HG02938 (cell line): ENCODE results near the gene NFU1.
"Not testable (repeated sequence)": the region's sequence is repeated elsewhere in the genome, so short reads cannot be mapped to it uniquely, and the experiment has no call there.

Experiments used
- ATAC-seq: cut with Tn5 transposase; IDR thresholded peaks from one replicate; pipeline ENCODE4 v1.9.1; 2021; ENCODE audit warnings: mild to moderate bottlenecking, moderate library complexity; ENCODE audit not compliant: unreplicated experiment

NFU1 gene

GRCh38 chr2:69452687-69453086, 15.5 kb upstream of the NFU1 start:
- ATAC-seq = no peak

- ATAC-seq = no peak
Observed at GRCh38 chr2:69450735-69451416, 13.6 kb upstream of the NFU1 start.

DNA sequence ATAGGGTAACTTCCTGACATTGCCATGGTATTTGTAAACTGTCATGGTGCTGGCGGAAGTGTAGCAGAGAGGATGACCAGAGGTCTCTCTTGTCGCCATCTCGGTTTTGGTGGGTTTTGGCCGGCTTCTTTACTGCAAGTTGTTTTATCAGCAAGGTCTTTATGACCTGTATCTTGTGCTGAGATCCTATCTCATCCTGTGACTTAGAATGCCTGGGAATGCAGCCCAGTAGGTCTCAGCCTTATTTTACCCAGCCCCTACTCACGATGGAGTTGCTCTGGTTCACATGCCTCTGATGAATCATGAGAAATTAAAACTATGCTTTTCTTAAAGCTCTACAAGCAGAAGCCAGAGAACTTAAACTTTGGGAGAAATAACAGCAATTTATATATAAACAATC, 12.7 kb upstream of the NFU1 start:
- no peak for ATAC-seq

DNA sequence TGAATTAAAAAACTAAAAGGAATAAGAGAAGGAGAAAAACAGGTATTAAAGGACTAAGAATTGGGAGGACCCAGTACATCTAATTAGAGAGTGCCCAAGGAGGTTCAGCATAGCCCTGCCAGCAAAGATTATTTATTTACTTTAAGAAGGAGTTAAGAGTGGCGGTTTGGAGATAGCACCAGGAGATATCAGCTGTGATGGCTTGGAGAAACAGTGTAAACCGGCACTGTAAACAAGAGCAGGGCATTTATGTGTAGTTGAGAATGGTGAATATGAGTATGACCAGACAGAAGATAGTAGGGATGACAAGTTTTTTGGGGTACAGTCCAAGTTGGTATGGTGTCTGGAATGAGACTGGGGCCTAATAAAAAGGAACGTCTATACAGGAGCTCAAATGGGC, 6.4 kb upstream of the NFU1 start:
- not testable (repeated sequence) for ATAC-seq

DNA sequence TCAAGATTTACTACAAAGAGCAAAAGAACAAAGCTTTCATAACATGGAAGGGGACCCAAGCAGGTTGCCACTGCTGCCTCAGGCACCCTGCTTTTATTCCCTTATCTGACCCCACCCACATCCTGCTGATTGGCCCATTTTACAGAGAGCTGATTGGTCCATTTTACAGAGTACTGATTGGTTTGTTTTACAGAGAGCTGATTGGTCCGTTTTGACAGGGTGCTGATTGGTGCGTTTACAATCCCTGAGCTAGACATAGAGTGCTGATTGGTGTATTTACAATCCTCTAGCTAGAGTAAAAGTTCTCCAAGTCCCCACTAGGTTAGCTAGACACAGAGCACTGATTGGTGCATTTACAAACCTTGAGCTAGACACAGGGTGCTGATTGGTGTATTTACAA, 2.3 kb upstream of the NFU1 start:
- ATAC-seq = not testable (repeated sequence)

- no peak for ATAC-seq
Observed at GRCh38 chr2:69438580-69438979, 1.3 kb upstream of the NFU1 start.

DNA sequence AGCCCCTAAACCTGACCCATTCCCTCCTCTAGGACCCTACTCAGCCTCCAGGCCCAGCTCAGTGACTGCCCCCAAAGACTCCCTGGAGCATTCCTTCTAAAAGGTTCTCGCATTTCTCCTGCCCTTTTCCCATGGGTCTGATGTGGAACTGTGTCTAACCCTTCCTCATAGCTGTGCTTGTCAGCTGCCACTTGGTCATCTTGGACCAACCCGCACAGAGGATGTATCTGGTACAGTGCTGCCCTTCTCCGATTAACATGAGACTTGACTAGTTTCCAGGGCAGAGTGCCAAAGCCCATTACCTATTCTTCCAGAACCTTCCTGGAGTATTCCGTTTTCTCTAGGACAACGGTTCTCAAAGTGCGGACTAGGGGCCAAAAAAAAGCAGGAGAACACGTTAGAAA, 518 bp upstream of the NFU1 start:
- no peak for ATAC-seq

- ATAC-seq = peak; percentile 7
Observed at GRCh38 chr2:69436596-69436937, 668 bp downstream of the NFU1 start.

DNA sequence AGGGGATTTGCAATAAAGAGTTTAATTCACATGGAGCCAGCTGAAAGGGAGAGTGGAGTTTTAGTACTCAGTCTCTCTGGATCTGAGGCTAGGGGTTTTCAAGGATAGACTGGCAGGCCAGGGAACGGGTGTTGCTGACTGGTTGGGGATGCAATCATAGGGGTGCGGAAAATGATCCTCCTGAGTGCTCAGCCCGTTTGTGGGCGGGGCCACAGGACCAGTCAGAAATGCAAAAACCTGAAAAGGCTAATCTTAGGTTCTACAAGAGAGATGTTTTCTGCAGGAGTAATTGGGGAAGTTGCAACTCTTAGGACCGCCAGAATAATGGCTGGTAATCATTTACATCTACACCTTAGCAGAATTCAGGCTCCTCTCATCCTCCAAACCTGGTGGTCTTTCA, 2.5 kb downstream of the NFU1 start:
- no peak for ATAC-seq

GRCh38 chr2:69429491-69430183, 7.6 kb downstream of the NFU1 start:
- no peak for ATAC-seq

GRCh38 chr2:69428981-69429380, 8.3 kb downstream of the NFU1 start:
- ATAC-seq = no peak

DNA sequence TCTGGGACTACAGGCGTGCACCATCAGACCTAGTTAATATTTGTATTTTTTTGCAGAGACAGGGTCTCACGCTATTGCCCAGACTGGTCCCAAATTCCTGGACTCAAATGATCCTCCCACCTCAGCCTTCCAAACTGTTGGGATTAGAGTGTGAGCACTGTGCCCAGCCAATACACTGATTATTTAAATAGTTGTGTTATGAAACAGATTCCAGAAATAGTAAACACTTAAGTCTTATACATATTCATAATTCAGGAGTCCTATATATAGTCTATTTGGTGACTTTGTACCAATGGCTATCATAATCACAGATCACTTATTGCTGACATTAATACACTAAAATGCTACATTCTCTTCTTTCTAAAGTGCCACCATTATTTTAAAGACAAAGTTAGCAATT, 12.8 kb downstream of the NFU1 start:
- no peak for ATAC-seq

- no peak for ATAC-seq
Observed at GRCh38 chr2:69422198-69422597, 15.0 kb downstream of the NFU1 start.

DNA sequence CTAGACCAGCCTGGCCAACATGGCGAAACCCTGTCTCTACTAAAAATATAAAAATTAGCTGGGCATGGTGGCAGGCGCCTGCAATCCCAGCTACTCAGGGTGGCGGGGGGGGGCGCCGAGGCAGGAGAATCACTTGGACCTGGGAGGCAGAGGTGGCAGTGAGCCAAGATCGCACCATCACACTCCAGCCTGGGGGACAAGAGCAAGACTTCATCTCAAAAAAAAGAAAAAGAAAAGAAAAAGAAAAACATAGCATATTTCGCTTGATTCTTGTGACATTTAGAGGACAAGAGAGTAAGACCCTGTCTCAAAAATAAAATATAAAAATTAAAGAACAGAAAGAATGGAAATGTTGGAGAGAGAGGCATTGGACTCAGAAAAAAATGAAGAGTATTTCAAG, 18.1 kb downstream of the NFU1 start:
- ATAC-seq = not testable (repeated sequence)

- ATAC-seq = no peak
Observed at GRCh38 chr2:69416147-69416546, 21.1 kb downstream of the NFU1 start.

DNA sequence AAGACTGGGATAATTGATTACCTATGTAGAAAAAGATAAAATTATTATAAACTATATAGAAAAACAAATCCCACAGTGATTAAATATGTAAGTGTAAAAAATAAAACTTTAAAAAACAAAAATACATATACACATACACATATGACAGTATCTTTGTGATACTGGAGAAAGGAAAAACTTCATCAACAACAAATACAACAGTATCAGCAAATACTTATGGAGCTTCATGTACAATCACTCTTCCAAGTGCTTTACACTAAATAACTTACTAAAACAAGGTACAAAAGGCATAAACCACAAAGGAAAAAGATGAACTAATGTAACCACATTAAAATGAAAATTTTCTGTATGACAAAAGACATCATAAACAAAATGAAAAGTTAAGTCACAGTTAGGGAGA, 26.1 kb downstream of the NFU1 start:
- ATAC-seq = no peak

DNA sequence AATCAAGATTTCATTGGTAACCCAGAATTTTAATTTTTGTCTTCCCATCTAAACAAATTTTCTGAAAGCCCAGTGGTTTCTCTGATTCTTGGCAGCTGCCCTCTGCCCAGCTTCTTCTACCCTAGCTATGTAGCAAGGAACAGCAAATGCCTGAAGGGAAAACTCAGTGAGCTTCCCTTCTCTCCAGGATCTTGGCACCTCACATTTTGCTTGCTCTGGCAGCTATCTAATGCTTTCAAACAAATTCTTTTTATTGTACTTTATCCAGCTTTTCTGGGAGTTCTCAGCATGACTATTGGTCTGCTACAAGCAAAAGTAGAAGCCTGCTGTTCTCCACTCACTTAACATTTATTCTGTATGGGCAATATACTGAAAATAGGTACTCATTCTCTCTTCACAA, 31.9 kb downstream of the NFU1 start:
- no peak for ATAC-seq

GRCh38 chr2:69400121-69400520, 37.1 kb downstream of the NFU1 start:
- ATAC-seq = no peak

DNA sequence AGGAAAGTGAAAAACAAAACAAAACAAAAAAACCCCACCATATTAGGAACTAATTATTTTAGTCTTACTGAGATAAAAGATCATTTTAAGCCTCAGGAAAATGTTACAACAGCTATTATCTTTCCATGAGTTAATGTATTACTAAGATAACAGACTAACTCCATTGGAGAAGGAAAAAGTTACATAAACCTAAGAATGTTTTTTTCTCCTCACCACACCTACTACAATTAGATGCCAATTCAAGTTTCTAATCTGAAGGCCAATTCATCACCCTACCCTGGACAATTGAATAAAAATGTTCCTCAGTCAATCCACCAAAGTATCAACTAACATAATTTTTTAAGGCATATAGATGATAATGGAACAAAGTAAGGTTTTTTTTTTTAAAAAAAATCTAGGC, 40.0 kb downstream of the NFU1 start:
- ATAC-seq = no peak

DNA sequence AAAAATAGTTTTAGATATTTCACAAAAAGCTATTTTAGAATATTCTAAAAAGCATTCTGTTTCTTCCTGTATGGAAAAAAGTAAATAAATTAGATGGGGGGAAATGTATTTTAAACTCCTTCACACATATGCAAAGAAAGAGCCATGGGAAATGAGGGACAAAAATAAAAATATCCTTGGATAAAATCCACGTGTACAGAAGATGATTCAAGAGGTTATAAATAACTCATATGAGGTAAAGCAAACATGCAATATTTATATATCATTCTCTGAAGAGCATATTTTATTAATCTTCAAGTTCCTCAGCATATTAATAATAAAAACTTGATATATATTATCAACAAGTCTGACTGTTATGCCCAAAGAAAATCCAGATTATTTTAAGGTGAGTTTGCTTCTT, 41.4 kb downstream of the NFU1 start:
- ATAC-seq = no peak

DNA sequence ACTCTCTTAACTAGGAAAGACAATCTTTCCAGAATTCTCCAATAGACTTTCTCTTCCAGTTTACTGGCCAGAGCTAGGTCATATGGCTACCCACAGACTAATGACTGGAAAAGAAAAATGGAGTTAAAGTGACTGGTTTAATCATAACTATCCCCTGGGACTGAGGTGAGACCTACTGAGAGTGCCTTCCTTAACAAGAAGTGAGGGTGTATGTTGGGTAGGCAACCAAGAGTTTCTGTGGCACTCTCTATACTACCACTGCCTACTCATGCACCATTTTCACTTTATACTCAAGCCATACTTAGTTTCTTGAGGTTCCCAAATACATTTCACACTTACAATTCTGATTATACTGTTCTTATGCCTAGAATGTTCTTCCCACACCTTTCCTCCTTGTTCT, 43.3 kb downstream of the NFU1 start:
- ATAC-seq = no peak

GRCh38 chr2:69390471-69390870, 46.8 kb downstream of the NFU1 start:
- ATAC-seq = no peak

GRCh38 chr2:69390001-69390400, 47.2 kb downstream of the NFU1 start:
- ATAC-seq = no peak
